GM12874 (cell line): Measurements from ENCODE around the gene RGL2.

Source experiments
- CTCF ChIP-seq: IDR thresholded peaks from 2 replicates; pipeline ENCODE4 v1.5.1; 2011; ENCODE audit warnings: low read depth, mild to moderate bottlenecking, control low read depth, low read length, moderate library complexity; ENCODE audit not compliant: insufficient read depth

The RGL2 gene

GRCh38 chr6:33277663-33278391 lies 20.9 kb downstream of the RGL2 start:
- TF ChIP-seq CTCF, result no peak

- TF ChIP-seq CTCF, result peak; percentile 68
Observed at GRCh38 chr6:33276864-33277662, 21.7 kb downstream of the RGL2 start, which contains the start of gene B3GALT4. B3GALT4 (plus strand) TSS chr6:33277123; CDS start chr6:33277420, 297 bp downstream.

GRCh38 chr6:33276581-33276863 lies 22.2 kb downstream of the RGL2 start:
- TF ChIP-seq CTCF, result no peak

GRCh38 chr6:33273924-33274902 lies 24.5 kb downstream of the RGL2 start:
- TF ChIP-seq CTCF, result no peak

GRCh38 chr6:33273129-33273923 lies 25.4 kb downstream of the RGL2 start:
- TF ChIP-seq CTCF, result no peak

GRCh38 chr6:33272275-33273128 lies 26.2 kb downstream of the RGL2 start:
- no peak for TF ChIP-seq CTCF
